GM19467 (cell line): Measurements from ENCODE around the gene CD151.

ENCODE experiments used
- ATAC-seq: cut with Tn5 transposase; IDR thresholded peaks from one replicate; pipeline ENCODE4 v1.9.1; 2021; ENCODE audit warnings: mild to moderate bottlenecking, moderate library complexity; ENCODE audit not compliant: unreplicated experiment

Gene CD151

GRCh38 chr11:869399-870126 lies 36.8 kb downstream of the CD151 start:
- ATAC-seq, result no peak

GRCh38 chr11:870127-870413 lies 37.3 kb downstream of the CD151 start:
- ATAC-seq, result no peak

- no peak for ATAC-seq
Observed at GRCh38 chr11:870418-870817, 37.7 kb downstream of the CD151 start.

GRCh38 chr11:871472-871871 lies 38.7 kb downstream of the CD151 start:
- no peak for ATAC-seq

GRCh38 chr11:872799-873198 lies 40.0 kb downstream of the CD151 start:
- no peak for ATAC-seq

GRCh38 chr11:873706-874105 lies 41.0 kb downstream of the CD151 start:
- no peak for ATAC-seq

- ATAC-seq, result no peak
Observed at GRCh38 chr11:875203-875602, 42.5 kb downstream of the CD151 start.

GRCh38 chr11:875769-876301 lies 43.1 kb downstream of the CD151 start:
- no peak for ATAC-seq

- no peak for ATAC-seq
Observed at GRCh38 chr11:876545-876944, 43.8 kb downstream of the CD151 start.

GRCh38 chr11:877565-877964 lies 44.8 kb downstream of the CD151 start:
- no peak for ATAC-seq

GRCh38 chr11:880447-880846 lies 47.7 kb downstream of the CD151 start:
- ATAC-seq, result no peak

- ATAC-seq, result no peak
Observed at GRCh38 chr11:882596-882995, 49.8 kb downstream of the CD151 start.

- no peak for ATAC-seq
Observed at GRCh38 chr11:883527-883926, 50.8 kb downstream of the CD151 start.

- no peak for ATAC-seq
Observed at GRCh38 chr11:884578-885070, 51.9 kb downstream of the CD151 start.

GRCh38 chr11:886568-886967 lies 53.8 kb downstream of the CD151 start:
- ATAC-seq, result no peak

GRCh38 chr11:887589-887988 lies 54.8 kb downstream of the CD151 start:
- no peak for ATAC-seq
